OCI-LY3 (cell line): ENCODE measurements around the gene SRP9.

ENCODE experiments used
- H2AFZ ChIP-seq: fragments of 200-600, 300-600 bp; shearing (Covaris generic); 2 replicates; pipeline ENCODE4 v1.6.0; 2014; ENCODE audit warnings: antibody characterized with exemption, low read depth, low read length
- H3K27ac ChIP-seq: fragments of 200-600, 300-600 bp; sonication (generic); 2 replicates; pipeline ENCODE4 v1.5.1; 2014; ENCODE audit warnings: mild to moderate bottlenecking, low read length, moderate library complexity, mixed read lengths
- H3K27me3 ChIP-seq: fragments of 200-600, 300-600 bp; sonication (generic); 2 replicates; pipeline ENCODE4 v1.6.1; 2014; ENCODE audit warnings: low read depth, low read length, mixed read lengths
- H3K36me3 ChIP-seq: fragments of 200-600, 300-600 bp; sonication (generic); replicated peaks from 2 replicates; pipeline ENCODE3; 2014; ENCODE audit warnings: low read depth, low read length, mixed read lengths
- H3K4me1 ChIP-seq: fragments of 300-600, 200-600 bp; sonication (generic); 2 replicates; pipeline ENCODE4 v1.6.1; 2014; ENCODE audit warnings: low read length, mixed read lengths
- H3K4me2 ChIP-seq: fragments of 200-600, 300-600 bp; sonication (generic); 2 replicates; pipeline ENCODE4 v1.6.1; 2014; ENCODE audit warnings: low read length, mixed read lengths
- H3K4me3 ChIP-seq: fragments of 300-600, 200-600 bp; sonication (generic); 2 replicates; pipeline ENCODE4 v1.5.1; 2014; ENCODE audit warnings: antibody characterized with exemption, mild to moderate bottlenecking, low read length, moderate library complexity
- H3K79me2 ChIP-seq: fragments of 300-600, 200-600 bp; shearing (Covaris generic); 2 replicates; pipeline ENCODE4 v1.6.1; 2014; ENCODE audit warnings: mild to moderate bottlenecking, low read length, mixed read lengths
- H3K9ac ChIP-seq: fragments of 300-600, 200-600 bp; shearing (Covaris generic); 2 replicates; pipeline ENCODE4 v1.6.0; 2014; ENCODE audit warnings: mild to moderate bottlenecking, low read length, moderate library complexity
- H3K9me3 ChIP-seq: fragments of 200-600, 300-600 bp; shearing (Covaris generic); 2 replicates; pipeline ENCODE4 v1.6.1; 2014; ENCODE audit warnings: low read length, mixed read lengths; ENCODE audit not compliant: insufficient read depth
- H4K20me1 ChIP-seq: fragments of 200-600, 300-600 bp; sonication (generic); 2 replicates; pipeline ENCODE4 v1.6.1; 2016; ENCODE audit warnings: low read length, mixed read lengths; ENCODE audit not compliant: insufficient read depth
- EZH2phosphoT487 ChIP-seq: fragments of 200-600 bp; shearing (Covaris generic); IDR thresholded peaks from 2 replicates; pipeline ENCODE4 v1.6.1; 2018; ENCODE audit warnings: antibody characterized with exemption, mixed run types, low read depth
- TF ChIP-seq, protein P1 (sequence below): fragments of 200-600, 300-600 bp; sonication (generic); IDR thresholded peaks from 2 replicates; pipeline ENCODE4 v1.5.1; 2014; ENCODE audit warnings: antibody characterized with exemption, low read length, low read depth

Gene SRP9

DNA sequence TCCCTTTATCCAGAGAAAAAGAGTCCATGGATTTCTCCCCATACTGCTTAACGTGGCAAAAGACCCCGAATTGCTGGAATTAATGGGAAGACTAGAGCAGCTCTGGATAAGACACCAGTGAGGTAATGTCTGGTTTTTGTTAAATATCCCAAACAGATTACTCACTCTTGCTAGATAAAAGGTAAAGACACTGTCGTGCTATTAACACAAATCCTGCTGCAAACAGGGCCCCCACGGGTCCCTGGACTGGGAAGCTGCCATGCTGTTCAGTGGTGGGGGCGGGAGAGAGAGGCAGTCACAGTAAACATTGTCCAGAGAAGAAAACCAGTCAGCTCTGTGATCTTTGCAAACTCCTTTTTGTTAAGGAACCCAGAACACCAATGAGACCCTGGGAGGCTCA lies 15.2 kb upstream of the SRP9 start:
- Histone ChIP-seq H3K27me3 (peaks cover 10% of the 10 kb centered on the region), H3K9ac (no peak overlapping the region), H3K4me3 (no peak overlapping the region), H3K4me2 (no peak overlapping the region), H2AFZ (no peak overlapping the region), H3K36me3 (no peaks in the 10 kb centered on the region), H3K27ac (no peak overlapping the region), H3K4me1 (peaks cover 24% of the 10 kb centered on the region), H3K79me2 (no peaks in the 10 kb centered on the region), H3K9me3 (no peaks in the 10 kb centered on the region), H4K20me1 (no peaks in the 10 kb centered on the region)
- no peak for TF ChIP-seq EZH2phosphoT487
- TF ChIP-seq, protein P1, sequence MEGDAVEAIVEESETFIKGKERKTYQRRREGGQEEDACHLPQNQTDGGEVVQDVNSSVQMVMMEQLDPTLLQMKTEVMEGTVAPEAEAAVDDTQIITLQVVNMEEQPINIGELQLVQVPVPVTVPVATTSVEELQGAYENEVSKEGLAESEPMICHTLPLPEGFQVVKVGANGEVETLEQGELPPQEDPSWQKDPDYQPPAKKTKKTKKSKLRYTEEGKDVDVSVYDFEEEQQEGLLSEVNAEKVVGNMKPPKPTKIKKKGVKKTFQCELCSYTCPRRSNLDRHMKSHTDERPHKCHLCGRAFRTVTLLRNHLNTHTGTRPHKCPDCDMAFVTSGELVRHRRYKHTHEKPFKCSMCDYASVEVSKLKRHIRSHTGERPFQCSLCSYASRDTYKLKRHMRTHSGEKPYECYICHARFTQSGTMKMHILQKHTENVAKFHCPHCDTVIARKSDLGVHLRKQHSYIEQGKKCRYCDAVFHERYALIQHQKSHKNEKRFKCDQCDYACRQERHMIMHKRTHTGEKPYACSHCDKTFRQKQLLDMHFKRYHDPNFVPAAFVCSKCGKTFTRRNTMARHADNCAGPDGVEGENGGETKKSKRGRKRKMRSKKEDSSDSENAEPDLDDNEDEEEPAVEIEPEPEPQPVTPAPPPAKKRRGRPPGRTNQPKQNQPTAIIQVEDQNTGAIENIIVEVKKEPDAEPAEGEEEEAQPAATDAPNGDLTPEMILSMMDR, result no peak

DNA sequence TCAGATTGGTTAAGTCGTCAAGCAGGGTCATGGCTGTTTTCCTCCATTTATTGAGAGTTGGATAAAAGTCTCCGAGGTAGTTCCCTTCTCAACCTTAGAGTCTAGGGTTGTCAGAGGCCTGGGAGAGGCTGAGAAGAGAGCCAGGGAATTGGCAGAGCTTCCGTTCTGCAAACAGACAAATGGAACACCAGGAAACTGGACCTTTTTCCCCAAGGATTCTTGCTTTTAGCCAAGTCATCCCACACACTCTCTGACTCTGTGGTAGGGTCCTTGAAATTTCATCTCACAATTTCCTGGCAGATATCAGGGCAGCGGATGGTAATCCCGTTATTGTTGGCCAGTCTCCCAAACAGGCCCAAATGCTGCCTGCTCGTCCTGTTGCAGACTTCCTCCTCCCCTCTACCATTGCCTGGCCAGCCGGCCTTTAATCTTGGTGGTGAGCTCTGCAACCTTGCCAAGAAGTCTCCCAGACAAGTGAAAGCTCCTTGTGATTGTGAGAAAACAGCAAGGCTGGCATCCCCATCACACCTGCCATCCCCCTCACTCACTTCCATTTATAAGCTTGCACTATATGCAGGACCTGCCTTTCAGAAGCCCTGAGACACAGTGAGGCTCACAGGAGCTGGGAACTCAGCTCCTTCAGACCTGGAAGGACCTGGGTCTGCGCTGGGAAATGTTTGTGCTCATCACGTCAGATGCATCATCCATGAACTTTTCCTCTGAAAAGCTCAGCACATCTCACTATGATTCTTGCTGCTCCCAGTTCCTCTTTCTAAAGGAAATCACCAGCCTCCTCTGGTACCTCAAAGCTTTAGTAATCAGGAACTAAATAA lies 13.7 kb upstream of the SRP9 start:
- no peaks in the 10 kb centered on the region for H3K9me3 ChIP-seq
- H2AFZ ChIP-seq, result no peak overlapping the region
- no peak for TF ChIP-seq EZH2phosphoT487
- TF ChIP-seq, protein P1, result no peak
- no peaks in the 10 kb centered on the region for H3K79me2 ChIP-seq
- peaks cover 7% of the 10 kb centered on the region for H3K27me3 ChIP-seq
- no peak overlapping the region for H3K9ac ChIP-seq
- H3K4me2 ChIP-seq, result peak overlapping the region; percentile 73
- H4K20me1 ChIP-seq, result no peaks in the 10 kb centered on the region
- H3K27ac ChIP-seq, result no peak overlapping the region; the same call in 1 of the 2 replicates
- peak overlapping the region; percentile 53 for H3K4me3 ChIP-seq
- peaks cover 24% of the 10 kb centered on the region for H3K4me1 ChIP-seq
- no peaks in the 10 kb centered on the region for H3K36me3 ChIP-seq

DNA sequence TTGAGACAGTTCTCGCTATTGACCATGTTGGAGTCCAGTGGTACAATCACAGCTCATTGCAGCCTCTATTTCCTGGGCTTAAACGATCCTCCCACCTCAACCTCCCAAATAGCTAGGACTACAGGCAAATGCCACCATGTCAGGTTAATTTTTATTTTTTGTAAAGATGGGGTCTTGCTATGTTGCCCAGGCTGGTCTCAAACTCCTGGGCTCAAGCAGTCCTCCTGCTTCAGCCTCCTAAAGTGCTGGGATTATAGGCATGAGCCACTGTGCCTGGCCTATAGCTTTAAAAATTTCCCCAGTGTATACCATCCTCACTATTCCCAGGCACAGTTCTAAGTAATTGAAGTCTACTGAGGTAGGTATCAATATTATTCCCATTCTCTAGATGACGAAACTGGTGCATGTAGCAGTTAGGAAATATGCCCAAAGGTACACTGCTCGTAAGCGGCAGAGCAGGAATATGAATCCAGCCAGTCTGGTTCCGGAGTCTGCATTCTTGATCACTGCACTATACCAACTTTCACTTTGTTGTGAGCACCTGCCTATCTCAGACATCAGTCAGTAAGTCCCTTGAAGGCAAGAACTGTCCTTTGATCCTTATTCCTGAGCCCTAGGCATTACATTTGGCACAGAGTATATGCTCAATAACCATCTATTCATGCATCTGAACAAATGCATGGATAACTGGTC lies 11.5 kb upstream of the SRP9 start:
- Histone ChIP-seq H3K9ac (no peak overlapping the region), H3K9me3 (no peaks in the 10 kb centered on the region), H3K36me3 (no peaks in the 10 kb centered on the region), H3K4me2 (no peak overlapping the region), H3K79me2 (no peaks in the 10 kb centered on the region), H3K27ac (no peak overlapping the region), H3K27me3 (peaks cover 7% of the 10 kb centered on the region), H3K4me3 (no peak overlapping the region), H2AFZ (no peak overlapping the region), H4K20me1 (no peaks in the 10 kb centered on the region), H3K4me1 (peaks cover 24% of the 10 kb centered on the region)
- no peak for TF ChIP-seq EZH2phosphoT487
- TF ChIP-seq, protein P1, result no peak

DNA sequence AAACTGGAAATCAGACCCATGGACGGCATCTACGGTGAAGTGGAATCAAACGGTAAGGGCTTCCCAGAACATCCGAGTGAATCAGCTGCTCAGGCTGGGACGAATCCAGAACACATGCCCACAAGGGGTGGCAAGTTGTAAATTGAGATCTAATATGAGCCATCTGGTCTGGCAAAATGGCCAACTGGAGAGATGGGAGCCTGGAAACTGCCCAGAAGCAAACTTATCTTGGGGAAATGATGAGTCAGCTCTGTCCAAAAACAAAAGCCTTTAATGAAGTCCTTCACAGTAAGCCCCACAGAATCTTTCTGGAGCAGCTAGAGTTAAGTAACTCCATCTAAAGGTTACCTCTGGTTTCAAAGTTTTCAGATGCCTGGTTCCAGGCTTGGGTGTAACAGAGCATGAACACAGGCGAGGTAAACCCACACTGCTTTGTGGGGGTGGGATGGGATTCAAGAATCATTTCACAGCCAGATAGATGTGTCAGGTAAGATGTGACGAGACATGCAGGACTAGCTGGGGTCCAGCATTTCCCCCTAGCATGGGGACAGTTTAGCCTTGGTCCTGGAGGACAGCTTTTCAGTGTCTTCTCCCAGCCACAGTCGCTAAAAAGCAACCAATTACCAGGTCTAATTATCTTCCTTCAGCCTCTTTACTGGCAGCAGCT lies 10.5 kb upstream of the SRP9 start:
- Histone ChIP-seq H3K4me1 (peaks cover 27% of the 10 kb centered on the region), H3K36me3 (no peaks in the 10 kb centered on the region), H3K4me3 (no peak overlapping the region), H3K9ac (no peak overlapping the region), H3K4me2 (no peak overlapping the region), H2AFZ (no peak overlapping the region), H3K79me2 (no peaks in the 10 kb centered on the region), H3K27me3 (peaks cover under 1% of the 10 kb centered on the region), H3K27ac (no peak overlapping the region), H4K20me1 (no peaks in the 10 kb centered on the region), H3K9me3 (no peaks in the 10 kb centered on the region)
- TF ChIP-seq, protein P1, result no peak
- TF ChIP-seq EZH2phosphoT487, result no peak
